HEK293T (cell line): ENCODE measurements around the gene SLC22A6.

Experiments
- CTCF ChIA-PET: fragments of 350-600 bp; formaldehyde crosslinking; extraction: SDS; loops from one replicate; lab custom pipeline; 2021; ENCODE audit warnings: antibody characterized with exemption, inconsistent platforms; lab: Yijun Ruan, JAX
- POLR2A ChIA-PET: fragments of 350-600 bp; formaldehyde crosslinking; extraction: SDS; loops from one replicate; lab custom pipeline; 2020; ENCODE audit warnings: antibody characterized with exemption, inconsistent platforms; lab: Yijun Ruan, JAX
- DNase-seq: peaks from one replicate; pipeline ENCODE4 v3.0.0; 2012; ENCODE audit warnings: mixed read lengths; ENCODE audit errors: extremely low spot score
- ARNT ChIP-seq: fragments of 450-650 bp; IDR thresholded peaks from 2 replicates; pipeline ENCODE4 v1.6.1; 2017; ENCODE audit warnings: mild to moderate bottlenecking
- BHLHE40 ChIP-seq: fragments of 450-650 bp; IDR thresholded peaks from 2 replicates; pipeline ENCODE4 v1.6.1; 2016; ENCODE audit warnings: mild to moderate bottlenecking, moderate library complexity, borderline replicate concordance
- CTBP1 ChIP-seq: fragments of 450-650 bp; IDR thresholded peaks from 2 replicates; pipeline ENCODE4 v1.6.1; 2016; ENCODE audit warnings: borderline replicate concordance
- ELF4 ChIP-seq: fragments of 450-650 bp; IDR thresholded peaks from 2 replicates; pipeline ENCODE4 v1.6.1; 2017; ENCODE audit warnings: antibody characterized with exemption
- FOXA1 ChIP-seq: fragments of 450-650 bp; IDR thresholded peaks from 2 replicates; pipeline ENCODE4 v1.6.1; 2016; ENCODE audit warnings: mild to moderate bottlenecking
- FOXK2 ChIP-seq: fragments of 450-650 bp; IDR thresholded peaks from 2 replicates; pipeline ENCODE4 v1.6.1; 2016; ENCODE audit warnings: mild to moderate bottlenecking
- FOXM1 ChIP-seq: fragments of 450-650 bp; IDR thresholded peaks from 2 replicates; pipeline ENCODE4 v1.6.1; 2017; ENCODE audit warnings: mild to moderate bottlenecking, borderline replicate concordance
- HDGF ChIP-seq: fragments of 450-650 bp; IDR thresholded peaks from 2 replicates; pipeline ENCODE4 v1.6.1; 2017; ENCODE audit warnings: antibody characterized with exemption, borderline replicate concordance
- L3MBTL2 ChIP-seq: fragments of 450-650 bp; conservative IDR thresholded peaks from 2 replicates; pipeline ENCODE4 v1.6.1; 2016; ENCODE audit warnings: mild to moderate bottlenecking
- LEF1 ChIP-seq: fragments of 450-650 bp; IDR thresholded peaks from 2 replicates; pipeline ENCODE4 v1.6.1; 2017; ENCODE audit warnings: mild to moderate bottlenecking, borderline replicate concordance
- NFRKB ChIP-seq: fragments of 450-650 bp; IDR thresholded peaks from 2 replicates; pipeline ENCODE4 v1.6.1; 2016; ENCODE audit warnings: mild to moderate bottlenecking, moderate library complexity
- SP1 ChIP-seq: fragments of 450-650 bp; IDR thresholded peaks from 2 replicates; pipeline ENCODE4 v1.6.1; 2017
- SUZ12 ChIP-seq: fragments of 450-650 bp; IDR thresholded peaks from 2 replicates; pipeline ENCODE4 v1.6.1; 2016; ENCODE audit warnings: mild to moderate bottlenecking
- TARDBP ChIP-seq: fragments of 450-650 bp; IDR thresholded peaks from 2 replicates; pipeline ENCODE4 v1.6.1; 2016
- ZNF384 ChIP-seq: fragments of 450-650 bp; IDR thresholded peaks from 2 replicates; pipeline ENCODE4 v1.6.1; 2016
- TF ChIP-seq, protein P1 (sequence below): fragments of 450-650 bp; IDR thresholded peaks from 2 replicates; pipeline ENCODE4 v1.6.1; 2016

SLC22A6 gene, protein sequence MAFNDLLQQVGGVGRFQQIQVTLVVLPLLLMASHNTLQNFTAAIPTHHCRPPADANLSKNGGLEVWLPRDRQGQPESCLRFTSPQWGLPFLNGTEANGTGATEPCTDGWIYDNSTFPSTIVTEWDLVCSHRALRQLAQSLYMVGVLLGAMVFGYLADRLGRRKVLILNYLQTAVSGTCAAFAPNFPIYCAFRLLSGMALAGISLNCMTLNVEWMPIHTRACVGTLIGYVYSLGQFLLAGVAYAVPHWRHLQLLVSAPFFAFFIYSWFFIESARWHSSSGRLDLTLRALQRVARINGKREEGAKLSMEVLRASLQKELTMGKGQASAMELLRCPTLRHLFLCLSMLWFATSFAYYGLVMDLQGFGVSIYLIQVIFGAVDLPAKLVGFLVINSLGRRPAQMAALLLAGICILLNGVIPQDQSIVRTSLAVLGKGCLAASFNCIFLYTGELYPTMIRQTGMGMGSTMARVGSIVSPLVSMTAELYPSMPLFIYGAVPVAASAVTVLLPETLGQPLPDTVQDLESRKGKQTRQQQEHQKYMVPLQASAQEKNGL

DNA sequence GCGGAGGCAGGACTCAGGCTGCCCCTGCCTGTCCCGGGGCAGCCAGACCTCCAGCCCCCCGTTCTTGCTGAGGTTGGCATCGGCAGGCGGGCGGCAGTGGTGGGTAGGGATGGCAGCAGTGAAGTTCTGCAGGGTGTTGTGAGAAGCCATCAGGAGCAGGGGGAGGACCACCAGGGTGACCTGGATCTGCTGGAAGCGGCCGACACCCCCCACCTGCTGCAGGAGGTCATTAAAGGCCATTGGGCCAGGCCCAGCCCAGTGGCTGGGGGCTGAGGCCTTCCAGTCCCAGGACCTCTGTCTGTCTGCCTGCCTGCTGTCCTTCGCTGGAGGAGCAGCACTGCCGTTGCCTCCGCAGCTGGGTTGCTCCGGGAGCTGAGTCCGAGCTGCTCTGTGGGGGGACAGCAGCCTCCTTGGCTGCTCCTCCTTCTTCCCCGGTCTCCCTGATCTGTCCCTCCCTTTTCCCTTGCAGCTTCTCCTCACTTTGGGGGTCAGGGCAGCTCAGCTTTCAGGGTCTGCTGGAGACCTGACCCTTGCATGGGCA, at the start of gene SLC22A6:
TSS of gene SLC22A6 (minus strand) at position 517 of the 541 bp plus-strand sequence. CDS start at position 240, 277 bp downstream.
- no peak for DNase-seq
- ChIA-PET CTCF (no interaction called here), POLR2A (no interaction called here)
- TF ChIP-seq SP1 (no peak), NFRKB (no peak), FOXA1 (no peak), HDGF (no peak), TARDBP (no peak), FOXK2 (no peak), LEF1 (no peak)

DNA sequence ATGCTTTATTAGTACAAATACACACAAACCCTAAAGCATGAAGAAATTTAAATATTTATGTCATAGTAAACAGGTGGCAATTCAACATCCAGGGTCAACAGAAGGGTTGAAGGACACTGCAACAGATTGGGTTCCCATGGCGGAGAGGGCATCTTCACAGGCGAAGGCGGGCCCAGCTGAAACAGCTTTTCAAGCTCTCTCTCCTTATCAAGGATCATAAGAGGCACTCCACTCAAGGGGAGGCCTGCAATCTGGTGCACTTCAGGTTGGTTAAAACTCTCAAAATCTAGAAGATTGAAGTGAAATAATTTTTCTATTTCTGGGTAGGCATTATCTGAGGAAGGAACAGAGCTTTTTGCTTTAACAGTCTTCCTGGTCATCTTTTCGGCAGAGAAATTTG, 47.7 kb upstream of the SLC22A6 start:
- CTCF ChIA-PET = interaction anchor here (1.2 to 2.1 kb wide), 2 partner anchors 9 to 11 kb away, joined by 6 to 7 read pairs; no protein-coding TSS in a partner anchor
- no peak for TF ChIP-seq HDGF
- TF ChIP-seq ARNT = no peak
- no peak for TF ChIP-seq CTBP1
- TF ChIP-seq L3MBTL2 = no peak
- TF ChIP-seq LEF1 = no peak
- TF ChIP-seq NFRKB = no peak
- no peak for TF ChIP-seq FOXM1
- no peak for TF ChIP-seq SUZ12
- TF ChIP-seq TARDBP = no peak
- DNase-seq = no peak
- POLR2A ChIA-PET = no interaction called here

DNA sequence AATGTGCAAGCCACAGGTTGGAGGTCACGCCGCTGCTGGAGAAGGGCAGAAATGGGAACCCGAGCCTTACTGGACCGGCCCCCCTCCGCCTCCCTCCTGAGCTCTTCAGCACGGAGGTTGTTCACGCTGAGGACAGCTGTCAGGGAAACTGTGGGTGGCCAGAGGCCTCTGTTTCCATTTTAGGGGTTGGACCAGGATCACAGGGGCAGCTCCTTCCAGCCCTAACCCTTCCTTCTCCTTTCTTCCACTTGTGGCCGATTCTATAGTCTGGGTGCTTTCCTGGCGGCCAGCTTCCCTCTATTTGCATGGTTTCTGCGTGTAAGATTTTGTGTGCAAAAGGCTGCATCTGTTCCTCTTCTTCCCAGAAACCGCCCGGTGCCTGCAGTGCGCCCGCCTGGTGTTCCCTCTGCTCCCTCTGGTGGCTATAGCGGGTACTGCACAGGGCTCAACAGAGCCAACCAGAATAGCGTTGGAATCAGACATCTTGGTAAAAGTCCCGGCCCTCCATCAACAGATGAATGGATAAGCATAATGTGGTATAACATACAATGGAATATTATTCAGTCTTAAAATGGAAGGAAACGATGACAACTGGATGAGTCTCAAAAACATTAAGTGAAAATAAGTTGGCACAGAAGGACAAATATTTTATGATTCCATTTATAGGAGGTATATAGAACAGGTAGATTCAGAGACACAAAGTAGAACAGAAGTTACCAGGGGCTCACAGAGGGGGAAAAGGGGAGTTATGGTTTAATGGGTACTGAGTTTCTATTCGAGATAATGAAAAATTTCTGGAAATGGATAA, 39.3 kb upstream of the SLC22A6 start:
- TF ChIP-seq, protein P1, sequence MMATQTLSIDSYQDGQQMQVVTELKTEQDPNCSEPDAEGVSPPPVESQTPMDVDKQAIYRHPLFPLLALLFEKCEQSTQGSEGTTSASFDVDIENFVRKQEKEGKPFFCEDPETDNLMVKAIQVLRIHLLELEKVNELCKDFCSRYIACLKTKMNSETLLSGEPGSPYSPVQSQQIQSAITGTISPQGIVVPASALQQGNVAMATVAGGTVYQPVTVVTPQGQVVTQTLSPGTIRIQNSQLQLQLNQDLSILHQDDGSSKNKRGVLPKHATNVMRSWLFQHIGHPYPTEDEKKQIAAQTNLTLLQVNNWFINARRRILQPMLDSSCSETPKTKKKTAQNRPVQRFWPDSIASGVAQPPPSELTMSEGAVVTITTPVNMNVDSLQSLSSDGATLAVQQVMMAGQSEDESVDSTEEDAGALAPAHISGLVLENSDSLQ = no peak
- TF ChIP-seq HDGF = no peak
- no peak for TF ChIP-seq FOXM1
- no peak for TF ChIP-seq L3MBTL2
- TF ChIP-seq ARNT = no peak
- no peak for TF ChIP-seq BHLHE40
- no peak for TF ChIP-seq FOXA1
- no peak for TF ChIP-seq FOXK2
- TF ChIP-seq CTBP1 = no peak
- CTCF ChIA-PET = interaction anchor here (0.7 to 7.6 kb wide), 11 partner anchors 9 to 190 kb away, joined by 3 to 130 read pairs (median 4); no protein-coding TSS in a partner anchor
- DNase-seq = peak; percentile 86
- POLR2A ChIA-PET = interaction anchor here (1.0 to 1.3 kb wide), 2 partner anchors 118 to 183 kb away, joined by 3 to 6 read pairs; no protein-coding TSS in a partner anchor

DNA sequence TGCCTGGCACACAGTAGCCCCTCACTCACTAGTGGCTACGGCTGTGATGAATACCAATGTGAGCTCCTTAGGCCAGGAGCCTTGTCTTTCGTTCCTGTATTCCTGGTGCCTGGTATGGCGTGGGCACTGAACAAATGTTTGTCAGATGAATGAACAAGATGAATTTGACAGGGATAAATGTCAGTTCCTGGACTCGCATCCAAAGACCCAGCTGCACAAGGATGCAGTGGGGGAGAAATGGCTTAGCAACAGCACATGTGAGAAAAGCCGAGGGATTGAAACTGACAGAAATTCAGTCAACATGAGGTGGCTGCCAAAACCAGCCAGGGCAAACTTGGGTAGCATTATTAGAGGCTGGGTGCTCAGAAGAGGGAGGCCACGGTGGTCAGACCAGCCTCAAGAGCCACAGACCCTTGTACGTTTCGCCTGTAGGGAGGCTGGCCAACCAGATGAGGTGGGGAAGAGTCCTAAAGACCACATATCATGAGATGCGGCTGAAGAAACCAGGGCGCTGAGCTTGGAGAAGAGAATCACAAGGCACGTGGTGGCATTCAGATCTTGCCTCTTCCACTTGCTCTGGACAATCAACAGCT, 38.6 kb upstream of the SLC22A6 start:
- CTCF ChIA-PET = interaction anchor here (0.7 to 7.6 kb wide), 14 partner anchors 10 to 190 kb away, joined by 3 to 130 read pairs (median 4); no protein-coding TSS in a partner anchor
- POLR2A ChIA-PET = interaction anchor here (1.0 to 1.3 kb wide), 2 partner anchors 117 to 182 kb away, joined by 3 to 6 read pairs; no protein-coding TSS in a partner anchor
- TF ChIP-seq CTBP1 (no peak), FOXK2 (no peak), SUZ12 (no peak), FOXM1 (no peak), LEF1 (no peak), SP1 (no peak), NFRKB (no peak), HDGF (no peak), ARNT (no peak), L3MBTL2 (no peak), FOXA1 (no peak), BHLHE40 (no peak), TARDBP (no peak), ZNF384 (no peak), ELF4 (no peak)
- TF ChIP-seq, protein P1 = no peak
- DNase-seq = no peak

DNA sequence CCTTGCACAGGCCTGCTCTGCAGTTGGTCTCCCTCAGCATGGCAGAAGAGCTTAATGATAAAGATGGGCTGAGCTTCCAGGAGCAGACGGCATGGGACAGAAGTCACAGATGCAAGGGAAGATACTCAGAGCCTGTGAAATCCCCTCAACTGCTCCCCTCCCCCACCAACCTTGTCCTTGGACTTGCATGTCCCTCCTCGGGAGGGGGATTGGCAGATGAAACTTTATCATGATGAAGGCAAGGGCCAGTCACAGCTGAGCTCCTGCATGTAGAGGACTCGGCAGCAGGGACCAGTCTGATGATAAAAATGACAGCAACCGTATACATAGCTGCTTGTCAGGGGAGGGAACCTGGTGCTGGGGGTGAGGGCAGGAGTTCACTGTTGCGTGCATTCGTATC, 37.7 kb upstream of the SLC22A6 start:
- DNase-seq = no peak
- POLR2A ChIA-PET = no interaction called here
- no peak for TF ChIP-seq FOXK2
- no peak for TF ChIP-seq FOXA1
- no peak for TF ChIP-seq ELF4
- TF ChIP-seq ARNT = no peak
- no peak for TF ChIP-seq BHLHE40
- no peak for TF ChIP-seq L3MBTL2
- TF ChIP-seq CTBP1 = no peak
- no peak for TF ChIP-seq ZNF384
- TF ChIP-seq HDGF = no peak
- no peak for TF ChIP-seq SP1
- TF ChIP-seq NFRKB = no peak
- no peak for TF ChIP-seq LEF1
- no peak for TF ChIP-seq TARDBP
- TF ChIP-seq, protein P1 = no peak
- no peak for TF ChIP-seq SUZ12
- no peak for TF ChIP-seq FOXM1
- CTCF ChIA-PET = interaction anchor here (0.5 to 7.6 kb wide), 10 partner anchors 10 to 192 kb away, joined by 3 to 130 read pairs (median 6); no protein-coding TSS in a partner anchor
